Type B pancreatic cell (in vitro differentiated cells): ENCODE data around the gene EXOC3L2. TPM values are rescaled to one million over a fixed set of nuclear protein-coding genes. Genes with fewer than 3 reads are reported as not detected.

Source experiments
- DNase-seq: peaks from one replicate; pipeline ENCODE4 v3.0.0; 2021; ENCODE audit warnings: mixed read lengths; ENCODE audit not compliant: unreplicated experiment; ENCODE audit errors: extremely low spot score
- H3K27ac Mint-ChIP-seq: 2 replicates; pipeline ENCODE4 v1.8.0; 2021; ENCODE audit warnings: mild to moderate bottlenecking, mixed read lengths
- H3K27me3 Mint-ChIP-seq: 2 replicates; pipeline ENCODE4 v1.8.0; 2021; ENCODE audit warnings: mixed read lengths
- H3K36me3 Mint-ChIP-seq: 2 replicates; pipeline ENCODE4 v1.8.0; 2021; ENCODE audit warnings: mixed read lengths
- H3K4me1 Mint-ChIP-seq: one replicate; pipeline ENCODE4 v1.8.0; 2021; ENCODE audit warnings: mixed read lengths; ENCODE audit not compliant: unreplicated experiment
- H3K4me3 Mint-ChIP-seq: 2 replicates; pipeline ENCODE4 v1.8.0; 2021; ENCODE audit warnings: mild to moderate bottlenecking, mixed read lengths
- H3K9me3 Mint-ChIP-seq: 2 replicates; pipeline ENCODE4 v1.8.0; 2021; ENCODE audit warnings: mixed read lengths
- total RNA-seq: library from RNA; stranded (reverse); gene quantifications from 2 replicates; pipeline ENCODE4 v1.2.1, GENCODE V29; 2021; ENCODE audit warnings: low replicate concordance
- TF ChIP-seq, protein P1 (sequence below): fragments of 200-600 bp; sonication (generic); conservative IDR thresholded peaks from 2 replicates; pipeline ENCODE4 v1.5.0; 2021; ENCODE audit warnings: antibody characterized with exemption, mild to moderate bottlenecking

The EXOC3L2 gene
- total RNA-seq, 1 donor from 2014 or later: 0.60 TPM

DNA sequence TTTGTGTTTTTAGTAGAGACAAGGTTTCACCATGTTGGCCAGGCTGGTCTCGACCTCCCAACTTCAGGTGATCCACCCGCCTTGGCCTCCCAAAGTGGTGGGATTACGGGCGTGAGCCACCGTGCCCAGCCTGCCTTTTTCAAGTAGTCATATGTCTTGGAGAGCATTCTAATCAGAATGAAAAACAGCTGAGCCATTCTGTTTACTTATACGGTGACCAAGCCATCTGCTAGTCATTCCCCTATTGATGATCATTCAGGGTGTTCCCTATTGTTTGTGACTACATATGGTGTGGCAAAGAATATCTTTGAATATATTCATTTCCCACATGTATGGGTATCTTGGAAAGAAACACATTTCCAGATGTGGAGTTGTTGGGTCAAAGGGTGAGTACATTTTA is 49.4 kb downstream of the EXOC3L2 start:
- TF ChIP-seq, protein P1, sequence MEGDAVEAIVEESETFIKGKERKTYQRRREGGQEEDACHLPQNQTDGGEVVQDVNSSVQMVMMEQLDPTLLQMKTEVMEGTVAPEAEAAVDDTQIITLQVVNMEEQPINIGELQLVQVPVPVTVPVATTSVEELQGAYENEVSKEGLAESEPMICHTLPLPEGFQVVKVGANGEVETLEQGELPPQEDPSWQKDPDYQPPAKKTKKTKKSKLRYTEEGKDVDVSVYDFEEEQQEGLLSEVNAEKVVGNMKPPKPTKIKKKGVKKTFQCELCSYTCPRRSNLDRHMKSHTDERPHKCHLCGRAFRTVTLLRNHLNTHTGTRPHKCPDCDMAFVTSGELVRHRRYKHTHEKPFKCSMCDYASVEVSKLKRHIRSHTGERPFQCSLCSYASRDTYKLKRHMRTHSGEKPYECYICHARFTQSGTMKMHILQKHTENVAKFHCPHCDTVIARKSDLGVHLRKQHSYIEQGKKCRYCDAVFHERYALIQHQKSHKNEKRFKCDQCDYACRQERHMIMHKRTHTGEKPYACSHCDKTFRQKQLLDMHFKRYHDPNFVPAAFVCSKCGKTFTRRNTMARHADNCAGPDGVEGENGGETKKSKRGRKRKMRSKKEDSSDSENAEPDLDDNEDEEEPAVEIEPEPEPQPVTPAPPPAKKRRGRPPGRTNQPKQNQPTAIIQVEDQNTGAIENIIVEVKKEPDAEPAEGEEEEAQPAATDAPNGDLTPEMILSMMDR: no peak
- DNase-seq: no peak
- Mint-ChIP-seq H3K36me3 (no peaks in the 10 kb centered on the region), H3K27me3 (peaks cover 6% of the 10 kb centered on the region), H3K9me3 (no peaks in the 10 kb centered on the region), H3K27ac (no peak overlapping the region), H3K4me3 (no peak overlapping the region), H3K4me1 (no peaks in the 10 kb centered on the region)

DNA sequence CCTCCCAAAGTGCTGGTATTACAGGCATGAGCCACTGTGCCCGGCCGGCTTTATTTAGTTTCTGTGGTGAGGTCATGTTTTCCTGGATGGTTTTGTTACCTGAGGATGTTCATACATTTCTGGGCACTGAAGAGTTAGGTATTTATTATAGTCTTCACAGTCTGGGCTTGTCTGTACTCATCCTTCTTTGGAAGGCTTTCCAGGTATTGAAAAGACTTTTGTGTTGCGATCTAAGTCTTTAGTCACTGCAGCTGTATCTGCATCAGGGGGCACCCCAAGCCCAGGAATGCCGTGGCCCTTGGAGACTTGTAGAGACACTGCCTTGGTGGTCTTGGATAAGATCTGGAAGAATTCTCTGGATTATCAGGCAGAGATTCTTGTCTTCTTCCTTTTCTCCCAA is 53.8 kb downstream of the EXOC3L2 start:
- TF ChIP-seq, protein P1: no peak
- no peaks in the 10 kb centered on the region for H3K36me3 Mint-ChIP-seq
- no peaks in the 10 kb centered on the region for H3K9me3 Mint-ChIP-seq
- peaks cover 2% of the 10 kb centered on the region for H3K27me3 Mint-ChIP-seq
- DNase-seq: no peak
- H3K4me3 Mint-ChIP-seq: no peak overlapping the region
- no peak overlapping the region for H3K27ac Mint-ChIP-seq
- H3K4me1 Mint-ChIP-seq: peaks cover 5% of the 10 kb centered on the region

DNA sequence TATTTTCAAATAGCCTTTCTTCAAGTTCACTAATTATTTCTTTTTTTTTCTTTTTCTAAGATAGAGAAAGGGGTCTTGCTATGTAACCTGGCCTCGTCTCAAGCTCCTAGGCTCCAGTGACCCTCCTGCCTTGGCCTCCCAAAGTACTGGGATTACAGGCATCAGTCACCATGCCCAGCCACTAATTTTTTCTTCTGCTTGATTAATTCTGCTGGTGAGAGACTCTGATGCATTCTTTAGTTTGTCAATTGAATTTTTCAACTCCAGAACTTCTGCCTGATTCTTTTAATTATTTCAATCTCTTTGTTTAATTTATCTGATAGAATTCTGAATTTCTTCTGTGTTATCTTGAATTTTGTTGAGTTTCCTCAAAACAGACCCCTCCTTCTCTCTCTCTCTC is 55.2 kb downstream of the EXOC3L2 start:
- H3K36me3 Mint-ChIP-seq: no peaks in the 10 kb centered on the region
- no peaks in the 10 kb centered on the region for H3K9me3 Mint-ChIP-seq
- TF ChIP-seq, protein P1: no peak
- H3K4me1 Mint-ChIP-seq: peaks cover 5% of the 10 kb centered on the region
- H3K4me3 Mint-ChIP-seq: no peak overlapping the region
- no peaks in the 10 kb centered on the region for H3K27me3 Mint-ChIP-seq
- H3K27ac Mint-ChIP-seq: no peak overlapping the region
- DNase-seq: no peak

DNA sequence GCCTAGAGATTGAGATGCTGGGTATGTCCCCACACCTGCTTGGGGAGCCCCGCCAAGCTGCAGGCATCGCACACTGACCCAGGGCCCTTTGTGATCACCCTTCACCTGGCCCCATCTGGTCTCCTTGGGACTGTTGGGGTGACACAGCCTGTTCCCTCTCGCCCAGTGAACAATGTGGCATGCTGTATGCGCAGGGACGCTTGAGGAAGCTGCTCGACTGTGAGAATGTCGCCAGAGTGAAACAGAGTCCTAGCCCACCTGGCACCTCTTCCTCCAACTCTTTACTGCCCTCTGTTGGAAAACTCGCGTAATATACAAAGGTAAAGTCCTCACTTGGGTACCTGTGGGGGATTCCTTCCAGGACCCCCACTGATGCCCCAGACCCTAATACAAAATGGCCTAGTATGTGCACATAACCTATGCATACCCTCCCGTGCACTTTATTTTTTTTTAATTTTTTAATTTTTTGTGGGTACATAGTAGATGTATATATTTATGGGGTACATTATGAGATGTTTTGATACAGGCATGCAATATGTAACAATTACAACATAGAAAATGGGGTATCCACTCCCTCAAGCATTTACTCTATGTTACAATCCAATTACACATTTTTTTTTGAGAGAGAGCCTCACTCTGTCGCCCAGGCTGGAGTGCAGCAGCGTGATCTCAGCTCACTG is 57.6 kb downstream of the EXOC3L2 start:
- DNase-seq: no peak
- Mint-ChIP-seq H3K27ac (no peak overlapping the region), H3K4me3 (no peak overlapping the region), H3K27me3 (no peaks in the 10 kb centered on the region), H3K4me1 (peaks cover 5% of the 10 kb centered on the region), H3K36me3 (no peaks in the 10 kb centered on the region), H3K9me3 (no peaks in the 10 kb centered on the region)
- TF ChIP-seq, protein P1: peak; percentile 76

DNA sequence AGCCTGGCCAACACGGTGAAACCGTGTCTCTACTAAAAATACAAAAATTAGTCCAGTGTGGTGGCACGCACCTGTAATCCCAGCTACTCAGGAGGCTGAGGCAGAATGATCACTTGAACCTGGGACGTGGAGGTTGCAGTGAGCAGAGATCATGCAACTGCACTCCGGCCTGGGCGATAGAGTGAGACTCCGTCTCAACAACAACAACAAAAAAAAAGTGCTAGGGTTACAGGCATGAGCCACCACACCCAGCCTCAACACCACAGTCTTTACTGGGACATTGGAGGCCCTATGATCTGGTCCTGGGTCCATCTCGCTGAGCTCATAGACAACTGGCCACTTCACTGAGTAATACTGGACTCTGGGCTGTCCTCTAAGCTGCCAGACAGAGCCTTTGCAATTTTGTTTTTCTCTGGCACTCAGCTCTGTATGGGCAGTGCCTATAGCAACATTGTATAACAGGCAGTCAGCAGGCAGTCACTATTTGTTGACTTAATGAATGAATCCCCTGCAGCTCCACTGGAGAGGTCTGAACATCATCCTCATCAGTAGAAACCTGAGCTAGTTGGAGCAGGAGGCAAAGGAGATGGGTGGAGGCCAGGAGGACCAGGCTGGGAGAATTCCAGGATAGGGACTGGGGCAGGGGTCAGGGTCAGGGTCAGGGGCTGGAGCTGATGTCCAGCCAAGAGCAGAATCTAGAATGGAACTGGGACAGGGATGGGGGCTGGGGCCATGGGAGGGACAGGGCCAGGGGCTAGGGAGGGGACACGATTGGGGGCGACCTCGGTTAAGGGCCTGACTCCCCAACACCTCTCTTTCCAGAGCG is 58.5 kb downstream of the EXOC3L2 start:
- no peaks in the 10 kb centered on the region for H3K9me3 Mint-ChIP-seq
- no peak overlapping the region for H3K4me3 Mint-ChIP-seq
- H3K27ac Mint-ChIP-seq: no peak overlapping the region
- peaks cover 5% of the 10 kb centered on the region for H3K4me1 Mint-ChIP-seq
- TF ChIP-seq, protein P1: no peak
- no peaks in the 10 kb centered on the region for H3K36me3 Mint-ChIP-seq
- no peak for DNase-seq
- no peaks in the 10 kb centered on the region for H3K27me3 Mint-ChIP-seq
